ENCODE data around the gene DOK7. TPM values are rescaled to one million over a fixed set of nuclear protein-coding genes. Genes with fewer than 3 reads are reported as not detected.

Gene DOK7
- total and polyA plus RNA-seq, 2 of the 4 experiments (the other 2 are of a cell fraction), result not detected

DNA sequence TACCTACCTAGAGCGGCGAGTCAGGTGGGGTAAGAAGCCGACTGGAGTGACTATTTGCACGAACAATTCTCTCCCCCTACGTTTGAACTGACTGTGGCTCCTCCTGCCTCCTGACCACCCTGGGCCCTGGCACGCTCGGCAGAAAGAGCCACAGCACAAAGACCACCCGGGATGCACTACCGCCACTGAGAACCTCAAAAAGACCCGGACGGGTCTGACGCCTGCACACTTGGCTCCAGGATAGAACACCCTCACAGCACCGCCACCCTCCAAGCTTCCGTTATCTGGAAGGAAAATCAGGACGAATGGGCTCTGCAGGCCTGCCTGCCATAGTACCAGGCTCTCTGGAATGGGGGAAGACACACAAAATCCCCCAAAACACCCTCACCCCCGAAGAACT, 66.9 kb downstream of the DOK7 start:
- Histone ChIP-seq H4K8ac (ENCODE audit: low read depth in 2 of 2, low read length in 2 of 2) (no peak overlapping the region), H4K20me1 (ENCODE audit: insufficient read depth, low read length) (peaks cover 45% of the 10 kb centered on the region), H4K5ac (ENCODE audit: low read depth, low read length) (no peak overlapping the region), H3K4me2 (ENCODE audit: low read depth, low read length) (no peak overlapping the region), H3K9me1 (ENCODE audit: insufficient read depth, low read length) (no peaks in the 10 kb centered on the region), H3K27ac (ENCODE audit: insufficient read depth, low read length) (no peak overlapping the region), H3K79me1 (ENCODE audit: low read depth in 1 of 2, low read length in 2 of 2) (peaks cover 18 to 45% of the 10 kb centered on the region in 2 experiments), H4K91ac (ENCODE audit: insufficient read depth, low read depth, low read length) (no peak overlapping the region), H3K4ac (ENCODE audit: low read depth, low read length) (no peak overlapping the region), H3K4me3 (ENCODE audit: insufficient read depth, low read depth, low read length) (no peak overlapping the region), H2AFZ (replicated peaks; ENCODE audit: low read length, poor library complexity) (no peak overlapping the region), H3K18ac (ENCODE audit: low read depth, low read length) (no peak overlapping the region), H3K27me3 (ENCODE audit: control insufficient read depth, insufficient read depth, low read length) (peaks cover 5% of the 10 kb centered on the region; the same call in 1 of the 2 replicates), H2AK5ac (ENCODE audit: low read depth, low read length) (no peak overlapping the region), H2BK20ac (ENCODE audit: low read depth, low read length) (no peak overlapping the region), H3K9ac (ENCODE audit: low read depth, low read length) (no peak overlapping the region), H3K4me1 (ENCODE audit: control insufficient read depth, insufficient read depth, low read length) (peaks cover 10% of the 10 kb centered on the region), H2BK5ac (ENCODE audit: low read depth, low read length, poor library complexity, severe bottlenecking) (no peak overlapping the region), H2BK120ac (ENCODE audit: low read depth, low read length) (no peak overlapping the region), H3K56ac (ENCODE audit: extremely low read depth, insufficient read depth, low read length) (no peak overlapping the region), H2BK15ac (ENCODE audit: low read depth, low read length) (no peak overlapping the region), H2AK9ac (replicated peaks; ENCODE audit: low read depth, low read length, poor library complexity) (no peak overlapping the region), H3K9me3 (ENCODE audit: control insufficient read depth, insufficient read depth, low read length) (no peaks in the 10 kb centered on the region), H3K36me3 (ENCODE audit: control insufficient read depth, insufficient read depth, low read length) (peaks cover 12% of the 10 kb centered on the region), H3K14ac (replicated peaks; ENCODE audit: low read depth, low read length) (no peak overlapping the region), H3K23ac (ENCODE audit: low read depth, low read length) (no peak overlapping the region)
- TF ChIP-seq BHLHE40 (IDR thresholded peaks at IDR 0.05; ENCODE audit: low read depth, low read length), result no peak
- TF ChIP-seq MAFK (IDR thresholded peaks at IDR 0.05; ENCODE audit: low read depth, low read length), result no peak
- no peak for DNase-seq
- POLR2A ChIA-PET (ENCODE audit: unreplicated experiment), result no interaction called here
- BruUV-seq (replicated peaks), result no TSS peak
- no peak for ATAC-seq (ENCODE audit: low read depth)
- intact Hi-C loops (cut with micrococcal nuclease) (no loop called here), in situ Hi-C loops (cut with MboI; ENCODE audit: low sequenced_read_pairs) (no loop called here), dilution Hi-C loops (cut with HindIII; ENCODE audit: low sequenced_read_pairs, unreplicated experiment) (no loop called here)
- CTCF ChIA-PET, result no interaction called here
- WGBS, 2 experiments (ENCODE audit: extremely low coverage in 2 of 2, insufficient read length in 1 of 2), result 88% methylated on average over 5 of the region's 16 CpGs; no CpG with 5 or more reads in 1 of the 2 experiments
